Liver (tissue), 9 donors: Measurements from ENCODE around the gene HS6ST3. TPM values are rescaled to one million over a fixed set of nuclear protein-coding genes. Genes with fewer than 3 reads are reported as not detected.

Experiments used
- DNase-seq: peaks from one replicate; pipeline ENCODE4 v3.0.0-alpha.2; 2017; ENCODE audit warnings: low spot score
- H3K27ac ChIP-seq, 2 donors: one replicate each; pipeline ENCODE4 v1.7.0; 2013; ENCODE audit warnings: inconsistent platforms in 2 of 2, low read length in 2 of 2, control low read depth in 1 of 2, low read depth in 1 of 2, mild to moderate bottlenecking in 1 of 2
- H3K27me3 ChIP-seq, 4 donors: one replicate each; pipeline versions ENCODE4 v1.6.1 to v1.7.0; 2013; ENCODE audit warnings: low read length in 3 of 4, inconsistent platforms in 1 of 4, mild to moderate bottlenecking in 1 of 4, moderate library complexity in 1 of 4; ENCODE audit not compliant: control insufficient read depth in 4 of 4, insufficient read depth in 4 of 4
- H3K36me3 ChIP-seq, 4 donors: one replicate each; pipeline versions ENCODE4 v1.6.1 to v1.7.0; 2013; ENCODE audit warnings: low read length in 3 of 4, mild to moderate bottlenecking in 3 of 4, low read depth in 1 of 4, moderate library complexity in 1 of 4; ENCODE audit not compliant: control insufficient read depth in 4 of 4, insufficient read depth in 3 of 4
- H3K4me1 ChIP-seq, 4 donors: one replicate each; pipeline versions ENCODE4 v1.6.1 to v1.7.0; 2013; ENCODE audit warnings: low read length in 3 of 4, mild to moderate bottlenecking in 3 of 4, moderate library complexity in 1 of 4; ENCODE audit not compliant: control insufficient read depth in 4 of 4, insufficient read depth in 4 of 4
- H3K4me3 ChIP-seq, 3 donors: one replicate each; pipeline versions ENCODE4 v1.6.1 to v1.7.0; 2013; ENCODE audit warnings: low read length in 3 of 3, control low read depth in 1 of 3, low read depth in 1 of 3, mild to moderate bottlenecking in 1 of 3
- H3K9ac ChIP-seq, 2 donors: one replicate each; pipeline ENCODE4 v1.7.0; 2013; ENCODE audit warnings: low read length in 2 of 2, mild to moderate bottlenecking in 2 of 2, moderate library complexity in 2 of 2, control low read depth in 1 of 2, low read depth in 1 of 2
- H3K9me3 ChIP-seq, 4 donors: one replicate each; pipeline versions ENCODE4 v1.6.1 to v1.7.0; 2013; ENCODE audit warnings: low read length in 3 of 4; ENCODE audit not compliant: control insufficient read depth in 4 of 4
- EGR1 ChIP-seq, 2 donors: IDR thresholded peaks; 2 replicates each; pipeline ENCODE4 v1.6.1; 2016 to 2018; ENCODE audit warnings: antibody characterized with exemption in 2 of 2, low read depth in 2 of 2
- FOXA1 ChIP-seq: IDR thresholded peaks from 2 replicates; pipeline ENCODE4 v1.6.1; 2016; ENCODE audit warnings: antibody characterized with exemption
- HNF4A ChIP-seq, 2 donors: conservative IDR thresholded peaks; 2 replicates each; pipeline ENCODE4 v1.6.1; 2016; ENCODE audit warnings: antibody characterized with exemption in 2 of 2, mild to moderate bottlenecking in 2 of 2
- HNF4G ChIP-seq: IDR thresholded peaks from 2 replicates; pipeline ENCODE4 v1.6.1; 2016; ENCODE audit warnings: antibody characterized with exemption
- JUND ChIP-seq, 2 donors: IDR thresholded peaks; 2 replicates each; pipeline ENCODE4 v1.6.1; 2016; ENCODE audit warnings: antibody characterized with exemption in 2 of 2
- RAD21 ChIP-seq, 2 donors: IDR thresholded peaks; 2 replicates each; pipeline ENCODE4 v1.6.1; 2016; ENCODE audit warnings: antibody characterized with exemption in 2 of 2, mild to moderate bottlenecking in 2 of 2
- RXRA ChIP-seq, 2 donors: IDR thresholded peaks; 2 replicates each; pipeline ENCODE4 v1.6.1; 2017 to 2018; ENCODE audit warnings: antibody characterized with exemption in 2 of 2, mild to moderate bottlenecking in 1 of 2
- SP1 ChIP-seq: IDR thresholded peaks from 2 replicates; pipeline ENCODE4 v1.6.1; 2018; ENCODE audit warnings: antibody characterized with exemption, mild to moderate bottlenecking
- TAF1 ChIP-seq: conservative IDR thresholded peaks from 2 replicates; pipeline ENCODE4 v1.6.1; 2016; ENCODE audit warnings: antibody characterized with exemption, mild to moderate bottlenecking
- WGBS: extraction: QIAGEN DNeasy Blood & Tissue Kit; methylation state at CpG from one replicate; pipeline ENCODE4 v1.1.7; 2013; 5-methylcytosine and 5-hydroxymethylcytosine counted together
- polyA plus RNA-seq, 2 donors: library from polyadenylated mRNA; stranded (reverse) in 1 of 2; unstranded in 1 of 2; fragments of 200-250 nt in 1 of 2; fragments of >200 nt in 1 of 2; fragmentation: Nextera tagmentation in 1 of 2; extraction: Ambion mirVana in 1 of 2; gene quantifications; one replicate each; pipeline versions ENCODE4 v1.2.1 to v1.2.3, GENCODE V29; 2013 to 2015
- total RNA-seq, 2 donors: library from RNA; depleted of rRNA; stranded (reverse); fragments of >200 nt; gene quantifications; one replicate each; pipeline ENCODE4 v1.2.3, GENCODE V29; 2014
- TF ChIP-seq, protein P1 (sequence below): fragments of 150-350 bp; IDR thresholded peaks from 2 replicates; pipeline ENCODE4 v1.5.1; 2017; ENCODE audit warnings: improper control_type of control experiment, low read depth, low read length; ENCODE audit not compliant: missing input control
- TF ChIP-seq, protein P2 (sequence below): IDR thresholded peaks from 2 replicates; pipeline ENCODE4 v1.6.1; 2016; ENCODE audit warnings: antibody characterized with exemption
- TF ChIP-seq, protein P3 (sequence below): IDR thresholded peaks from 2 replicates; pipeline ENCODE4 v1.6.1; 2016; ENCODE audit warnings: antibody characterized with exemption, mild to moderate bottlenecking
- TF ChIP-seq, protein P4 (sequence below): IDR thresholded peaks from 2 replicates; pipeline ENCODE4 v1.6.1; 2016; ENCODE audit warnings: antibody characterized with exemption
- TF ChIP-seq, protein P5 (sequence below): IDR thresholded peaks from 2 replicates; pipeline ENCODE4 v1.6.1; 2016; ENCODE audit warnings: antibody characterized with exemption
- donor health status: healthy.
- donor health status: healthy.
- donor health status: healthy.
- donor health status: healthy.
- donor health status: healthy.

The HS6ST3 gene
- total and polyA plus RNA-seq, 4 donors = under 0.01 TPM; not detected in 3

DNA sequence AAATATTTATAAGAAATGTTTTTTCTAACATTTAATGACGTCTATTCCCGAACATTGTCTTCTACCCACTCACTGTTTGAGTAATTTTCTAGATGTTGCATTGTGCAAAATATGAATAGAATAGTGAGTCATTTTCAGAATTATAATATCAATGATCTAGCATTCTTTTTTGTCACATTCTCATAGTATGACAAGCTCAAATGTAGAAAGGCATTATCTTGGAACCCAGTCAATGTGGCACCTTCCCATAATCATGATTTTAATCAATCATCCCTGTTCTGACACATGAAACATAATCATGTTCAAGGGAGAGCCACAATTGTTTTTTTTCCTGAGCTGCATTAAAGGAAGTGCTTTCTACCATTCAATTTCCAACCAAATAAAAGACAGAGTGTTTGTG is 638.6 kb downstream of the HS6ST3 start:
- no peaks in the 10 kb centered on the region for H3K36me3 ChIP-seq
- no peak overlapping the region for H3K9ac ChIP-seq
- no peak for DNase-seq
- peaks cover 0 to 9% (median 3%) of the 10 kb centered on the region in 4 donors for H3K9me3 ChIP-seq
- 64% methylated on average over 2 of the region's 2 CpGs for WGBS
- TF ChIP-seq FOXA1 (no peak), RXRA (IDR thresholded peaks at IDR 0.05) (no peak), EGR1 (IDR thresholded peaks at IDR 0.05; ENCODE audit: low read depth in 2 of 2) (no peak), RAD21 (IDR thresholded peaks at IDR 0.05) (no peak), TAF1 (no peak), HNF4G (no peak), HNF4A (conservative IDR thresholded peaks at IDR 0.05) (no peak), JUND (IDR thresholded peaks at IDR 0.05) (no peak), SP1 (no peak)
- TF ChIP-seq, protein P1, sequence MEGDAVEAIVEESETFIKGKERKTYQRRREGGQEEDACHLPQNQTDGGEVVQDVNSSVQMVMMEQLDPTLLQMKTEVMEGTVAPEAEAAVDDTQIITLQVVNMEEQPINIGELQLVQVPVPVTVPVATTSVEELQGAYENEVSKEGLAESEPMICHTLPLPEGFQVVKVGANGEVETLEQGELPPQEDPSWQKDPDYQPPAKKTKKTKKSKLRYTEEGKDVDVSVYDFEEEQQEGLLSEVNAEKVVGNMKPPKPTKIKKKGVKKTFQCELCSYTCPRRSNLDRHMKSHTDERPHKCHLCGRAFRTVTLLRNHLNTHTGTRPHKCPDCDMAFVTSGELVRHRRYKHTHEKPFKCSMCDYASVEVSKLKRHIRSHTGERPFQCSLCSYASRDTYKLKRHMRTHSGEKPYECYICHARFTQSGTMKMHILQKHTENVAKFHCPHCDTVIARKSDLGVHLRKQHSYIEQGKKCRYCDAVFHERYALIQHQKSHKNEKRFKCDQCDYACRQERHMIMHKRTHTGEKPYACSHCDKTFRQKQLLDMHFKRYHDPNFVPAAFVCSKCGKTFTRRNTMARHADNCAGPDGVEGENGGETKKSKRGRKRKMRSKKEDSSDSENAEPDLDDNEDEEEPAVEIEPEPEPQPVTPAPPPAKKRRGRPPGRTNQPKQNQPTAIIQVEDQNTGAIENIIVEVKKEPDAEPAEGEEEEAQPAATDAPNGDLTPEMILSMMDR = no peak
- TF ChIP-seq, protein P2, sequence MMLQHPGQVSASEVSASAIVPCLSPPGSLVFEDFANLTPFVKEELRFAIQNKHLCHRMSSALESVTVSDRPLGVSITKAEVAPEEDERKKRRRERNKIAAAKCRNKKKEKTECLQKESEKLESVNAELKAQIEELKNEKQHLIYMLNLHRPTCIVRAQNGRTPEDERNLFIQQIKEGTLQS = no peak
- TF ChIP-seq, protein P3, sequence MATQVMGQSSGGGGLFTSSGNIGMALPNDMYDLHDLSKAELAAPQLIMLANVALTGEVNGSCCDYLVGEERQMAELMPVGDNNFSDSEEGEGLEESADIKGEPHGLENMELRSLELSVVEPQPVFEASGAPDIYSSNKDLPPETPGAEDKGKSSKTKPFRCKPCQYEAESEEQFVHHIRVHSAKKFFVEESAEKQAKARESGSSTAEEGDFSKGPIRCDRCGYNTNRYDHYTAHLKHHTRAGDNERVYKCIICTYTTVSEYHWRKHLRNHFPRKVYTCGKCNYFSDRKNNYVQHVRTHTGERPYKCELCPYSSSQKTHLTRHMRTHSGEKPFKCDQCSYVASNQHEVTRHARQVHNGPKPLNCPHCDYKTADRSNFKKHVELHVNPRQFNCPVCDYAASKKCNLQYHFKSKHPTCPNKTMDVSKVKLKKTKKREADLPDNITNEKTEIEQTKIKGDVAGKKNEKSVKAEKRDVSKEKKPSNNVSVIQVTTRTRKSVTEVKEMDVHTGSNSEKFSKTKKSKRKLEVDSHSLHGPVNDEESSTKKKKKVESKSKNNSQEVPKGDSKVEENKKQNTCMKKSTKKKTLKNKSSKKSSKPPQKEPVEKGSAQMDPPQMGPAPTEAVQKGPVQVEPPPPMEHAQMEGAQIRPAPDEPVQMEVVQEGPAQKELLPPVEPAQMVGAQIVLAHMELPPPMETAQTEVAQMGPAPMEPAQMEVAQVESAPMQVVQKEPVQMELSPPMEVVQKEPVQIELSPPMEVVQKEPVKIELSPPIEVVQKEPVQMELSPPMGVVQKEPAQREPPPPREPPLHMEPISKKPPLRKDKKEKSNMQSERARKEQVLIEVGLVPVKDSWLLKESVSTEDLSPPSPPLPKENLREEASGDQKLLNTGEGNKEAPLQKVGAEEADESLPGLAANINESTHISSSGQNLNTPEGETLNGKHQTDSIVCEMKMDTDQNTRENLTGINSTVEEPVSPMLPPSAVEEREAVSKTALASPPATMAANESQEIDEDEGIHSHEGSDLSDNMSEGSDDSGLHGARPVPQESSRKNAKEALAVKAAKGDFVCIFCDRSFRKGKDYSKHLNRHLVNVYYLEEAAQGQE = no peak
- TF ChIP-seq, protein P4, sequence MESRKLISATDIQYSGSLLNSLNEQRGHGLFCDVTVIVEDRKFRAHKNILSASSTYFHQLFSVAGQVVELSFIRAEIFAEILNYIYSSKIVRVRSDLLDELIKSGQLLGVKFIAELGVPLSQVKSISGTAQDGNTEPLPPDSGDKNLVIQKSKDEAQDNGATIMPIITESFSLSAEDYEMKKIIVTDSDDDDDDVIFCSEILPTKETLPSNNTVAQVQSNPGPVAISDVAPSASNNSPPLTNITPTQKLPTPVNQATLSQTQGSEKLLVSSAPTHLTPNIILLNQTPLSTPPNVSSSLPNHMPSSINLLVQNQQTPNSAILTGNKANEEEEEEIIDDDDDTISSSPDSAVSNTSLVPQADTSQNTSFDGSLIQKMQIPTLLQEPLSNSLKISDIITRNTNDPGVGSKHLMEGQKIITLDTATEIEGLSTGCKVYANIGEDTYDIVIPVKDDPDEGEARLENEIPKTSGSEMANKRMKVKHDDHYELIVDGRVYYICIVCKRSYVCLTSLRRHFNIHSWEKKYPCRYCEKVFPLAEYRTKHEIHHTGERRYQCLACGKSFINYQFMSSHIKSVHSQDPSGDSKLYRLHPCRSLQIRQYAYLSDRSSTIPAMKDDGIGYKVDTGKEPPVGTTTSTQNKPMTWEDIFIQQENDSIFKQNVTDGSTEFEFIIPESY = no peak
- no peak overlapping the region for H3K27ac ChIP-seq
- no peaks in the 10 kb centered on the region for H3K4me1 ChIP-seq
- no peak overlapping the region for H3K4me3 ChIP-seq
- H3K27me3 ChIP-seq = no peaks in the 10 kb centered on the region

DNA sequence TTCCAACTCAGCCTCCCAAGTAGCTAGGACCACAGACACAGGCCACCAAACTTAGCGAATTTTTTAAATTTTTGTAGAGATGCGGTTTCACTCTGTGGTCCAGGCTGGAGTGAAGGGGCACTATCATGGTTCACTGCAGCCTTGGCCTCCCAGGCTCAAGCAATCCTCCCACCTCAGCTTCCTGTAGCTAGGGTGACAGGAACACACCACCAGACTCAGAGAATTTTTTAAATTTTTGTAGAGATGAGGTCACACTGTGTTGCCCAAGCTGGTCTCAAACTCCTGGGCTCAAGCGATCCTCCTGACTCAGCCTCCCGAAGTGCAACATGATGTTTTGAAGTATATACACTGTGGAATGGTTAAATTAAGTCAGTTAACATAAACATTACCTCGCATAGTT is 640.8 kb downstream of the HS6ST3 start:
- Histone ChIP-seq H3K4me3 (no peak overlapping the region), H3K27ac (no peak overlapping the region), H3K9ac (no peak overlapping the region), H3K36me3 (no peaks in the 10 kb centered on the region), H3K4me1 (no peaks in the 10 kb centered on the region), H3K27me3 (no peaks in the 10 kb centered on the region), H3K9me3 (peaks cover 0 to 9% (median 3%) of the 10 kb centered on the region in 4 donors)
- no peak for DNase-seq
- WGBS = 79% methylated on average over 5 of the region's 5 CpGs
- TF ChIP-seq, protein P5, sequence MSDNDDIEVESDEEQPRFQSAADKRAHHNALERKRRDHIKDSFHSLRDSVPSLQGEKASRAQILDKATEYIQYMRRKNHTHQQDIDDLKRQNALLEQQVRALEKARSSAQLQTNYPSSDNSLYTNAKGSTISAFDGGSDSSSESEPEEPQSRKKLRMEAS = no peak
- TF ChIP-seq RXRA (IDR thresholded peaks at IDR 0.05) = no peak
- no peak for TF ChIP-seq JUND (IDR thresholded peaks at IDR 0.05)
- TF ChIP-seq, protein P2 = no peak
- TF ChIP-seq RAD21 (IDR thresholded peaks at IDR 0.05) = no peak
